Coronary artery (tissue), 2 donors: Measurements from ENCODE around the gene CEACAM8.
"Not testable (repeated sequence)": the region's sequence is repeated elsewhere in the genome, so short reads cannot be mapped to it uniquely, and the experiment has no call there.

Source experiments
- DNase-seq: peaks from one replicate; pipeline ENCODE4 v3.0.0-alpha.2; 2017; ENCODE audit warnings: low spot score
- H3K27ac ChIP-seq, 2 donors: fragments of 200-600 bp; sonication (generic); one replicate each; pipeline ENCODE4 v1.5.1; 2016 to 2019
- H3K4me3 ChIP-seq: fragments of 200-600 bp; sonication (generic); 2 replicates; pipeline ENCODE4 v1.5.1; 2016; ENCODE audit warnings: mild to moderate bottlenecking, moderate library complexity
- CTCF ChIP-seq: fragments of 200-600 bp; sonication (generic); IDR thresholded peaks from one replicate; pipeline ENCODE4 v1.5.1; 2019; ENCODE audit warnings: antibody characterized with exemption

Gene CEACAM8

GRCh38 chr19:42558450-42559150 is 36.1 kb downstream of the CEACAM8 start:
- DNase-seq: no peak
- no peak for TF ChIP-seq CTCF
- Histone ChIP-seq H3K27ac (no peak overlapping the region), H3K4me3 (no peak overlapping the region)

GRCh38 chr19:42557386-42557871 is 37.3 kb downstream of the CEACAM8 start:
- H3K27ac ChIP-seq, H3K4me3 ChIP-seq, DNase-seq: not testable (repeated sequence)

- no peak for TF ChIP-seq CTCF
- no peak for DNase-seq
- no peak overlapping the region for H3K4me3 ChIP-seq
- H3K27ac ChIP-seq: no peak overlapping the region
Observed at GRCh38 chr19:42555801-42556200, 38.9 kb downstream of the CEACAM8 start.

- Histone ChIP-seq H3K4me3 (no peak overlapping the region), H3K27ac (no peak overlapping the region)
- DNase-seq: no peak
- TF ChIP-seq CTCF: no peak
Observed at GRCh38 chr19:42555317-42555716, 39.4 kb downstream of the CEACAM8 start.

- H3K4me3 ChIP-seq: no peak overlapping the region
- H3K27ac ChIP-seq: no peak overlapping the region
- no peak for DNase-seq
- no peak for TF ChIP-seq CTCF
Observed at GRCh38 chr19:42554046-42554575, 40.6 kb downstream of the CEACAM8 start.

GRCh38 chr19:42553292-42554045 is 41.3 kb downstream of the CEACAM8 start:
- Histone ChIP-seq H3K27ac (no peak overlapping the region), H3K4me3 (no peak overlapping the region)
- no peak for TF ChIP-seq CTCF
- DNase-seq: no peak

- H3K27ac ChIP-seq: no peak overlapping the region
- H3K4me3 ChIP-seq: no peak overlapping the region
- no peak for DNase-seq
- no peak for TF ChIP-seq CTCF
Observed at GRCh38 chr19:42552086-42553065, 42.3 kb downstream of the CEACAM8 start.

GRCh38 chr19:42550521-42550920 is 44.2 kb downstream of the CEACAM8 start:
- H3K4me3 ChIP-seq, H3K27ac ChIP-seq, DNase-seq: not testable (repeated sequence)

GRCh38 chr19:42549067-42549466 is 45.7 kb downstream of the CEACAM8 start:
- H3K4me3 ChIP-seq, H3K27ac ChIP-seq, DNase-seq: not testable (repeated sequence)
